AG10803 (cell line): ENCODE data around the gene ANKRD61.

Source experiments
- DNase-seq: peaks from one replicate; pipeline ENCODE4 v3.0.0; 2010; ENCODE audit warnings: low read depth
- H3K4me3 ChIP-seq: 2 replicates; pipeline ENCODE4 v1.5.1; 2011; ENCODE audit warnings: mild to moderate bottlenecking, low read length, control low read depth
- TF ChIP-seq, protein P1 (sequence below): conservative IDR thresholded peaks from 2 replicates; pipeline ENCODE4 v1.5.1; 2011; ENCODE audit warnings: mild to moderate bottlenecking, low read length, control low read depth, inconsistent platforms

The ANKRD61 gene

DNA sequence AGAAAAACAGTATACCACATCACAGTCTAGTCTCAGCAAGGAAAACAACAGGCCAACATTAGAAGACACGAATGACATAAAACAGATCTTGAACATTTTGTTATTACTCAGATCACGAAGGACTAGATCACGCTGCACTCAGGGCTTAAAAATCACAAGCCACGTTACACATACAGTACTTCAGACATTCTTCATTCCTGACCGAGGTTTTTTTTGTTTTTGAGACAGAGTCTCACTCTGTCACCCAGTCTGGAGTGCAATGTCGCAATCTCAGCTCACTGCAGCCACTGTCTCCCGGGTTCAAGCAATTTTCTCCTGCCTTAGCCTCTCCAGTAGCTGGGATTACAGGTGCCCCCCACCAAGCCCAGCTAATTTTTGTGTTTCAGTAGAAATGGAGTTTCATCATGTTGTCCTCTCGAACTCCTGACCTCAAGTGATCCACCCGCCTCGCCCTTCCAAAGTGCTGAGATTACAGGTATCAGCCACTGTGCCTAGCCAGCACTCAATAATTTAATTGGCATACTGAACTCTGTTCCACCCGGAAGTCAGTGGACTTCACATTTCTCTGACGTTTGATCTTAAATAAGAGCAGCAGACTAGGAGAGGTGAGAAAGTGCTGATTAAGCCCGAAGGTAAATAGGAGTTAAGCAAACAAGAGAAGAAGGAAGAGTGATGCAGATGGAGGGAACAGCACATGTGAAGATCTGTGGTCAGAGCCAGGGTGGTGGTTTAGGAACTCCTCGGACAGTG, 18.6 kb upstream of the ANKRD61 start:
- no peak overlapping the region for H3K4me3 ChIP-seq
- DNase-seq, result peak; percentile 32
- TF ChIP-seq, protein P1, sequence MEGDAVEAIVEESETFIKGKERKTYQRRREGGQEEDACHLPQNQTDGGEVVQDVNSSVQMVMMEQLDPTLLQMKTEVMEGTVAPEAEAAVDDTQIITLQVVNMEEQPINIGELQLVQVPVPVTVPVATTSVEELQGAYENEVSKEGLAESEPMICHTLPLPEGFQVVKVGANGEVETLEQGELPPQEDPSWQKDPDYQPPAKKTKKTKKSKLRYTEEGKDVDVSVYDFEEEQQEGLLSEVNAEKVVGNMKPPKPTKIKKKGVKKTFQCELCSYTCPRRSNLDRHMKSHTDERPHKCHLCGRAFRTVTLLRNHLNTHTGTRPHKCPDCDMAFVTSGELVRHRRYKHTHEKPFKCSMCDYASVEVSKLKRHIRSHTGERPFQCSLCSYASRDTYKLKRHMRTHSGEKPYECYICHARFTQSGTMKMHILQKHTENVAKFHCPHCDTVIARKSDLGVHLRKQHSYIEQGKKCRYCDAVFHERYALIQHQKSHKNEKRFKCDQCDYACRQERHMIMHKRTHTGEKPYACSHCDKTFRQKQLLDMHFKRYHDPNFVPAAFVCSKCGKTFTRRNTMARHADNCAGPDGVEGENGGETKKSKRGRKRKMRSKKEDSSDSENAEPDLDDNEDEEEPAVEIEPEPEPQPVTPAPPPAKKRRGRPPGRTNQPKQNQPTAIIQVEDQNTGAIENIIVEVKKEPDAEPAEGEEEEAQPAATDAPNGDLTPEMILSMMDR, result no peak

DNA sequence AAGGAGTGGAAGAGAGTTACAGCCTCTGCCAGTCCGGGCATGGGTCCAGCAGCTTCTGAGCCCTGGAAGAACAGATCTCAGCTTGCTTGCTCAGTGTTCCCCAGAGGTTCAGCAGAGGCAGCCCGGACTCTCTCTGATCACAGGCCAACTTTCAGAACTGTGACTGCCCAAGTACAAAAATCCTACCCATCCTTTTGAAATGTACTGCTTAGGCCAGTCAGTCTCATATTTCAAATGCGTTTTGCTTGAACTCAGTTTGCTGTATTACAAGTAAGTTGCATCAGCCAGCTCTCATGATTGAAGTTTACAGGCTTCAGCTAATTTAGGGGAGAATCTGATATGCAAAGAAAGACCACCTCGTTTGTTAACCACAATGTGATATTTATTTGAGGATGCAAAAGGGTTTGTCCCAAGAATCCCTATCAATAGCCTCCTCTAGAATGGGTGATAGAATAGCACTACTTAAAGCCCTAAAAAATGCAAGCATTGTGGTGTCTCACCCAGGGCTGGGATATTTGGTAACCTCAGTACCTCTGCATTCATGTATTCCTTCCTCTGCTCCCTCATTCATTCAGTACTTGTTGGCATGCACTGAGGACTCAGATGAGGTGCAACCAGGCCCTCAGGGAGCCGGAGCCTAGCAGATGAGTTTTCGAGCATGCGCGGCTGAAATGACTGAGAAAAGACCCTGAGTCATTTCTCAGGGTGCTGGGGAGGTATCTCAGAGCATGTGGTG, 15.1 kb upstream of the ANKRD61 start:
- peak overlapping the region; percentile 29 for H3K4me3 ChIP-seq
- TF ChIP-seq, protein P1, result no peak
- DNase-seq, result peak; percentile 99

DNA sequence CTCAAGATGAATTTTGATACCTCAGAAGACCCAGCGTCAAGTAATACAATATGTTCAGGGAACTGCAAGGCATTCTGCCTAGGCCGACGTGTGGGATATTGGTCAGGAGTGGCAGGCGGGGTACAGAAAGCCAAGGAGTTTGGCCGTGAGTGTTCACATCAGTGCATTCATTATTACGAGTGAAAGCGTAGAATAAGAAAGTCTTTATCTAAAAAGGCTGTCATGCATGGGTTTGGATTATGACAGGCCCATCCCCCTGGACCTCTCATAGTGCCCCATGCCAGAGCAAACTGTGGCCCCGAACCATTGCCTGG, 14.6 kb upstream of the ANKRD61 start:
- TF ChIP-seq, protein P1, result no peak
- H3K4me3 ChIP-seq, result no peak overlapping the region
- no peak for DNase-seq

DNA sequence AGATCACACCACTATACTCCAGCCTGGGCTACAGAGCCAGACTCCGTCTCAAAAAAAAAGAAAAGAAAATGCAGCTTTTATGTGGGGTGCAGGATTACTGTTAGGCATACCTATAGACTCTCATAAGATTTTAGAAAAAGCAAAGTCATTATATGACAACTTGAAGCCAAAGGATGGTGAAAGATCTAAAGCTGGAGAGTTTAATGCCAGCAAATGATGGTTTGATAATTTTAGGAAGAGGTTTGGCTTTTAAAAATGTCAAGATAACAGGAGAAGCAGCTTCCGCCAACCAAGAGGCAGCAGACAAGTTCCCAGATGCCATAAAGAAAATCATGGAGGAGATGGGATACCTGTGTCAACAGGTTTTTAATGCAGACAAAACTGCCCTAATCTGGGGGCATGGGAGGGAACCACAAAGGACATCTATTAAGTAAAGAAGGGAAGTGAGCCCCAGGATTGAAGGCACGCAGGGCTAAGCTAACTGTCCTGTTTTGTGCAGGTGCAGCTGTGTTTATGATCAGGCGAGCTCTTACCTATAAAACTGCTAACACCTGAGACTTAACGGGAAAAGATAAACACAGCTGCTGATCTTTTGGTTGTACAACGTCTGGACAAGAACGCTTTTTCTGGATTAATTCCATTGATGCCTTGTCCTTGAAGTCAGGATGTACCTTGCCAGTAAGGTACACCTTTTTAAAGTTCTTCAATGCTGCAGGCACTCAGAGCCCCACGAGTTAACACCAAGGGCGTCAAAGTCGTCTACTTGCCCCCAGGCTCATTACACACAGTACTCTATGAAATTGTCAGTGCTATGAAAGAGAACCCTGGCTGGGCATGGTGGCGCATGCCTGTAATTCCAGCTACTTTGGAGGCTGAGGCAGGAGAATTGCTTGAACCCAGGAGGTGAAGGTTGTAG, 10.5 kb upstream of the ANKRD61 start:
- DNase-seq, result no peak
- no peak overlapping the region for H3K4me3 ChIP-seq
- TF ChIP-seq, protein P1, result no peak

DNA sequence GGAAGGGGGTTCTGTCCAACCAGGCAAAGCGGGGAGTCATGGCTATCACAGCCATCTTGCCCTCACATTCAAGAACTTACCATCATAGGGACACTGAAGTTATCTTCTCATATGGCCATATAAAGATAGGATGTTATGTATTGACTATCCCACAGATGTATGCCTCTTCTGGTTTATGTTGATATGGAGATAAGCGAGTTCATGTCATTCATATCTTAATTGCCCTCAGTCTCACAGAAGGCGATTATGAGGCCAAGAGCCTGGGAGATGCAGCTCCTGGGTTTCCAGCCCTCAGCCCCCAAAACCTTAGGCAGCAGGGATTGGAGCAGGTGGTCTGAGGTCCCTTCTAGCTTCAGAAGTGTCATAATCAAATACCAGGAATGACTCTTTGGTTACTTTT, 8.5 kb upstream of the ANKRD61 start:
- no peak overlapping the region for H3K4me3 ChIP-seq
- TF ChIP-seq, protein P1, result no peak
- DNase-seq, result no peak

DNA sequence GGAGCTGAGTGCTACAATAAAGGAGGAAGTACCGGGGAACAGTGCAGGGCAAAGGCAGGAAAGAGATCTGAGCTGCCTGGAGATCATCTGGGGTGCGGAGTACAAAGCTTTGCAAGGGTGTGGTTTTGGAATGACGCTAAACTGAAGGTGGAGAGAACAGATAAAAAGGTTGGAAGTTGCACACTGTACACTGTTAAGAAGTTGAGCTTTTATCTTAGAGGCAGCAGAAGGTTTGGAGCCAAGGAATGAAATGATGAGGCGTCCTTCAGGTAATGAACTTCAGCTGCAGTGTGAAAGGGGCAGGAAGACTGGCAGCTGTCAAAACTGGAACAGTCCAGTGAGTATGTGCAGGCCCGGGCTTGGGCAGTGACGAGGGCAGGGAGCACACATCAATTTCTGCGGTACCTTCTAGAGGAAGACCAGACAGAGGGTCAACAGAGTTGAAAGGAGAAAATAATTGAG, 7.2 kb upstream of the ANKRD61 start:
- no peak overlapping the region for H3K4me3 ChIP-seq
- TF ChIP-seq, protein P1, result no peak
- DNase-seq, result no peak
